Measurements from ENCODE around the gene TAF11. TPM values are rescaled to one million over a fixed set of nuclear protein-coding genes. Genes with fewer than 3 reads are reported as not detected.

Gene TAF11
- total RNA-seq, 1 donor from 2014 or later, result 36.7 TPM

DNA sequence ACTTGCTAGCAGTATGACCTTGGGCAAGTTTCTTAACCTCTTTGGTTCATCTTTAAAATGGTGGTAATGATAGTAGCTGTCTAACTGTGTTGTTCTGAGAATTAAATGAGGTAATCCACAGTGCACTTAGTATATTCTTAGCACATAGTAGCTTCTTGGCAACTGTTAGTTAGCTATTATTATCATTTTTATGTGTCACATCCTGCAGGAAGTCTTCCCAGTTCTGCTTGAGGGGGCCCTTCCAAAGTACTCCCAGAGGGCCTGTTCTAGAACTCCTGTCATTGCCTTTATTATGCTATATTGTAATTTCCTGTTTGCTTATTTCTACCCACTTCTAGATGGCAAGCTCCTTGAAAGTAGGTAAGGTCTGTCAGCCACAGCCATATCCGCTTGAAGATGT lies 31.8 kb upstream of the TAF11 start:
- Mint-ChIP-seq H3K4me1 (no peaks in the 10 kb centered on the region), H3K4me3 (no peak overlapping the region), H3K9me3 (no peaks in the 10 kb centered on the region), H3K27ac (no peak overlapping the region), H3K36me3 (no peaks in the 10 kb centered on the region), H3K27me3 (ENCODE audit: low read depth) (no peaks in the 10 kb centered on the region)
- TF ChIP-seq, protein P1, sequence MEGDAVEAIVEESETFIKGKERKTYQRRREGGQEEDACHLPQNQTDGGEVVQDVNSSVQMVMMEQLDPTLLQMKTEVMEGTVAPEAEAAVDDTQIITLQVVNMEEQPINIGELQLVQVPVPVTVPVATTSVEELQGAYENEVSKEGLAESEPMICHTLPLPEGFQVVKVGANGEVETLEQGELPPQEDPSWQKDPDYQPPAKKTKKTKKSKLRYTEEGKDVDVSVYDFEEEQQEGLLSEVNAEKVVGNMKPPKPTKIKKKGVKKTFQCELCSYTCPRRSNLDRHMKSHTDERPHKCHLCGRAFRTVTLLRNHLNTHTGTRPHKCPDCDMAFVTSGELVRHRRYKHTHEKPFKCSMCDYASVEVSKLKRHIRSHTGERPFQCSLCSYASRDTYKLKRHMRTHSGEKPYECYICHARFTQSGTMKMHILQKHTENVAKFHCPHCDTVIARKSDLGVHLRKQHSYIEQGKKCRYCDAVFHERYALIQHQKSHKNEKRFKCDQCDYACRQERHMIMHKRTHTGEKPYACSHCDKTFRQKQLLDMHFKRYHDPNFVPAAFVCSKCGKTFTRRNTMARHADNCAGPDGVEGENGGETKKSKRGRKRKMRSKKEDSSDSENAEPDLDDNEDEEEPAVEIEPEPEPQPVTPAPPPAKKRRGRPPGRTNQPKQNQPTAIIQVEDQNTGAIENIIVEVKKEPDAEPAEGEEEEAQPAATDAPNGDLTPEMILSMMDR (IDR thresholded peaks at IDR 0.05; ENCODE audit: unreplicated experiment), result no peak
- DNase-seq (ENCODE audit: low spot score in 2 of 2, unreplicated experiment in 2 of 2), result no peak

DNA sequence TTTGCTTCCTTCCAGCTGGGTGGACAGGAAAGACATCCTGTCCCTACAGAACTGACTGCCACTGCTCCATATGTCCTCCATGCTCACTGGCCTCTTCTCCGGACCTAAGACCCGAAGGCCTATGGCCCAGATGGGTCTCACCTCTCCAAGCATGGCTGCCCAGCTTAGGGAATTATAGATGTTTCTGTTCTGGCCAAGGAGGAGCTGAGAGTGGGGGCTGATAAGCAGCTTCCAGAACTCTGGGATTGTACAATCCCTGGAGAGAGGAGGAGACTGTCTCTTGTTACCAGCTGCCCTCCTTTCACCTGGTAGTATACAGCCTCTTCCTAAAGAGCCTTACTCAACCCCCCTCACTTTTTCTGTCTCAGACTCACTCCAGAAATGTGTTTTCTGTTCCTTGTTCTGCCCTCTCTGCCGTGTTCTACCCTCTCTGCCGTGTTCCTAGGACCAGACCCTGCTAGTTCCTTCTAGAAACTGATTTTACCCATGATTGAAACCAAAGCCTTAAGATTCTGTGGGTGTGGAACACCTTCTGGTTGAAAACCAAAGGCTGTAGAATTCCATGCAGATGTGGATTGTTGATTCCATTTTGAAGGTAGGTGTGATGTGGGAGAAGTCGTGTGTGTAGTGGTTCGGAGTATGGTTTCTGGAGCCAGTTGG lies 29.9 kb upstream of the TAF11 start:
- Mint-ChIP-seq H3K36me3 (no peaks in the 10 kb centered on the region), H3K4me1 (no peaks in the 10 kb centered on the region), H3K27ac (no peak overlapping the region), H3K9me3 (no peaks in the 10 kb centered on the region), H3K27me3 (ENCODE audit: low read depth) (no peaks in the 10 kb centered on the region), H3K4me3 (no peak overlapping the region)
- TF ChIP-seq, protein P1 (IDR thresholded peaks at IDR 0.05; ENCODE audit: unreplicated experiment), result no peak
- no peak for DNase-seq (ENCODE audit: low spot score in 2 of 2, unreplicated experiment in 2 of 2)

DNA sequence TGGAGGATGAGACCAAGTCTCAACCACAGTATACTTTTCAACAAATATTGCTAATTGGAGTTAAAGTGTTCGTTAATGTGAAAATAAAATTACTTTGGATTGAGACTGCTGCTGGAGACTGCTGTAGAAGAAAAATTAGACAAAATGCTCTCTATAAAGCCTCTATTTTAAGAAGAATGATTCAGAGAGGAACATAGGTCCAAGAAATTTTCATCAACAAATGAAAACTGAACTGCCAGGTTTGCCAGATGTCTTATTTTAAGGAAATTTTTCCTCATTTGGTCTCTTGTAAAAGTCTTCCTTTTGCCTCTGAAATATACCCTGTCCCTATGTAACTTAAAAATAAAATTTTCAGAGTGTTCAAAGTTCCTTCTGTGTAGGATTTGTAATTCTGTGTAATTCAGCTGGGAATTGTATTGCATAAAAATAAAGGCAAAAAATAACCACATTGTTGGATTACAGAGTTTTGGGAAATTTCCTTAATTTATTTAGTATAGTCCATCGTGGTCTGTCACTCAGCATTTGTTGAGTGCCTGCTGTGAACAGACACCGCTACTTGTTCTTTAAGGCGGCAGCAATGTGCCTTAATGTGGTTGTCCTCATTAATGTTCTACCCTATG lies 28.6 kb upstream of the TAF11 start:
- TF ChIP-seq, protein P1 (IDR thresholded peaks at IDR 0.05; ENCODE audit: unreplicated experiment), result no peak
- Mint-ChIP-seq H3K9me3 (no peaks in the 10 kb centered on the region), H3K27ac (no peak overlapping the region), H3K36me3 (no peaks in the 10 kb centered on the region), H3K4me3 (no peak overlapping the region), H3K4me1 (no peaks in the 10 kb centered on the region), H3K27me3 (ENCODE audit: low read depth) (no peaks in the 10 kb centered on the region)
- no peak for DNase-seq (ENCODE audit: low spot score in 2 of 2, unreplicated experiment in 2 of 2)

DNA sequence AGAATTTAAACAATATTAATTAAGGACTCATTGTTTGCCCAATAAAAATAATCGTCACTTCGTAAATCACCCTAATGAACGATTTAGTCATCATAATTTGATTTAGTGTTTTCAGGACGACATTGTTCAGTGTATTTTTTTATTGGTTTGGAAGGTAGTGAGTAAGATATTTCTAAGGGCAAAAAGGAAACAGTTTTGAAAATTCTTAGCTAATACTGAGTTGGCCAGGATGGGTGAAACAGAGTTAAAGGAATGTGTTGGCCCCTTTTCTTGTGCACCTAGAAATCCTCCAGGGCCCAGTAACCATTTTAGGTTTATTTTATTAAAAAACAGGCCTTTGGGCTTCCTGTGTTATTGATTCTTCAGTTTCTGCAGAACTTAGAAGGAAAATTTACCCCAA lies 26.5 kb upstream of the TAF11 start:
- Mint-ChIP-seq H3K36me3 (no peaks in the 10 kb centered on the region), H3K9me3 (no peaks in the 10 kb centered on the region), H3K27ac (no peak overlapping the region), H3K4me3 (no peak overlapping the region), H3K4me1 (no peaks in the 10 kb centered on the region), H3K27me3 (ENCODE audit: low read depth) (no peaks in the 10 kb centered on the region)
- TF ChIP-seq, protein P1 (IDR thresholded peaks at IDR 0.05; ENCODE audit: unreplicated experiment), result no peak
- DNase-seq (ENCODE audit: low spot score in 2 of 2, unreplicated experiment in 2 of 2), result no peak

DNA sequence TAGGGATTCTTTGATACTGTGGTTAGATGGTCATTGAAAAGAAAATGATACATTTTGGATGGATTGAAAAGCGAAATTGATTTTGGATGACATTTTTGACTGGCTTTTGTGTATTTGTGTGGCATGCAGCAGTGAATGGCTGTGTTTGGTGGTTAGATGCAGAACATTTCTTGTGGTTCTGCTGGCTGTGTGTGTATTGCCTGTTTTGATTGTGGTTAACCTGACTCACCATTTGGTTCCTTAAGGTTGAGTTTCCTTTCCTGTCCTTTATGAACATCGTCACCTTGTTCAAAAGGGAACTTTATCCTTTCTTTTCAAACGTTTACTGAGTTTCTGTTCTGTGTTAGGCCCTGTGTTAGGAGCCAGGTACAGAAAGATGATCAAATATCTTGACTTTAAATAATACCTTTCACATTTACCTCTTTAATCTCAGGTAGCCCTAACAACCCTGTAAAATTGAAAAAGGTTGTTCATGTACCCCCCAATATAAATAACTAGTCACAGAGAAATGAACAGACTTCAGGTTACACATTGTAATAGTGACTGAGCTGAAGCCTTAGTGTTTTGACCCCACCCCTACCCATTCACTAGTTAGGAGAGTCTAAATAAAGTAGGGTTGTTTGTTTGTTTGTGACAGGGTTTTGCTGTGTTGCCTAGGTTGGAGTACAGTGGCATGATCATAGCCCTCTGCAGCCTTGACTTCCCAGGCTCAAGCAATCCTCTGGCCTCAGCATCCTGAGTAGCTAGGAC lies 25.0 kb upstream of the TAF11 start:
- Mint-ChIP-seq H3K4me1 (no peaks in the 10 kb centered on the region), H3K36me3 (no peaks in the 10 kb centered on the region), H3K9me3 (no peaks in the 10 kb centered on the region), H3K27me3 (ENCODE audit: low read depth) (no peaks in the 10 kb centered on the region), H3K27ac (no peak overlapping the region), H3K4me3 (no peak overlapping the region)
- TF ChIP-seq, protein P1 (IDR thresholded peaks at IDR 0.05; ENCODE audit: unreplicated experiment), result no peak
- no peak for DNase-seq (ENCODE audit: low spot score in 2 of 2, unreplicated experiment in 2 of 2)
